NCI-H345 (cell line): ENCODE results near the gene TRAPPC10.
A peak's percentile ranks its signal among the peaks of the same experiment; 100 is the strongest.

Source experiments
- DNase-seq: peaks from one replicate; lab custom pipeline; 2025; lab: John Stamatoyannopoulos, UW

The TRAPPC10 gene, protein sequence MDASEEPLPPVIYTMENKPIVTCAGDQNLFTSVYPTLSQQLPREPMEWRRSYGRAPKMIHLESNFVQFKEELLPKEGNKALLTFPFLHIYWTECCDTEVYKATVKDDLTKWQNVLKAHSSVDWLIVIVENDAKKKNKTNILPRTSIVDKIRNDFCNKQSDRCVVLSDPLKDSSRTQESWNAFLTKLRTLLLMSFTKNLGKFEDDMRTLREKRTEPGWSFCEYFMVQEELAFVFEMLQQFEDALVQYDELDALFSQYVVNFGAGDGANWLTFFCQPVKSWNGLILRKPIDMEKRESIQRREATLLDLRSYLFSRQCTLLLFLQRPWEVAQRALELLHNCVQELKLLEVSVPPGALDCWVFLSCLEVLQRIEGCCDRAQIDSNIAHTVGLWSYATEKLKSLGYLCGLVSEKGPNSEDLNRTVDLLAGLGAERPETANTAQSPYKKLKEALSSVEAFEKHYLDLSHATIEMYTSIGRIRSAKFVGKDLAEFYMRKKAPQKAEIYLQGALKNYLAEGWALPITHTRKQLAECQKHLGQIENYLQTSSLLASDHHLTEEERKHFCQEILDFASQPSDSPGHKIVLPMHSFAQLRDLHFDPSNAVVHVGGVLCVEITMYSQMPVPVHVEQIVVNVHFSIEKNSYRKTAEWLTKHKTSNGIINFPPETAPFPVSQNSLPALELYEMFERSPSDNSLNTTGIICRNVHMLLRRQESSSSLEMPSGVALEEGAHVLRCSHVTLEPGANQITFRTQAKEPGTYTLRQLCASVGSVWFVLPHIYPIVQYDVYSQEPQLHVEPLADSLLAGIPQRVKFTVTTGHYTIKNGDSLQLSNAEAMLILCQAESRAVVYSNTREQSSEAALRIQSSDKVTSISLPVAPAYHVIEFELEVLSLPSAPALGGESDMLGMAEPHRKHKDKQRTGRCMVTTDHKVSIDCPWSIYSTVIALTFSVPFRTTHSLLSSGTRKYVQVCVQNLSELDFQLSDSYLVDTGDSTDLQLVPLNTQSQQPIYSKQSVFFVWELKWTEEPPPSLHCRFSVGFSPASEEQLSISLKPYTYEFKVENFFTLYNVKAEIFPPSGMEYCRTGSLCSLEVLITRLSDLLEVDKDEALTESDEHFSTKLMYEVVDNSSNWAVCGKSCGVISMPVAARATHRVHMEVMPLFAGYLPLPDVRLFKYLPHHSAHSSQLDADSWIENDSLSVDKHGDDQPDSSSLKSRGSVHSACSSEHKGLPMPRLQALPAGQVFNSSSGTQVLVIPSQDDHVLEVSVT

DNA sequence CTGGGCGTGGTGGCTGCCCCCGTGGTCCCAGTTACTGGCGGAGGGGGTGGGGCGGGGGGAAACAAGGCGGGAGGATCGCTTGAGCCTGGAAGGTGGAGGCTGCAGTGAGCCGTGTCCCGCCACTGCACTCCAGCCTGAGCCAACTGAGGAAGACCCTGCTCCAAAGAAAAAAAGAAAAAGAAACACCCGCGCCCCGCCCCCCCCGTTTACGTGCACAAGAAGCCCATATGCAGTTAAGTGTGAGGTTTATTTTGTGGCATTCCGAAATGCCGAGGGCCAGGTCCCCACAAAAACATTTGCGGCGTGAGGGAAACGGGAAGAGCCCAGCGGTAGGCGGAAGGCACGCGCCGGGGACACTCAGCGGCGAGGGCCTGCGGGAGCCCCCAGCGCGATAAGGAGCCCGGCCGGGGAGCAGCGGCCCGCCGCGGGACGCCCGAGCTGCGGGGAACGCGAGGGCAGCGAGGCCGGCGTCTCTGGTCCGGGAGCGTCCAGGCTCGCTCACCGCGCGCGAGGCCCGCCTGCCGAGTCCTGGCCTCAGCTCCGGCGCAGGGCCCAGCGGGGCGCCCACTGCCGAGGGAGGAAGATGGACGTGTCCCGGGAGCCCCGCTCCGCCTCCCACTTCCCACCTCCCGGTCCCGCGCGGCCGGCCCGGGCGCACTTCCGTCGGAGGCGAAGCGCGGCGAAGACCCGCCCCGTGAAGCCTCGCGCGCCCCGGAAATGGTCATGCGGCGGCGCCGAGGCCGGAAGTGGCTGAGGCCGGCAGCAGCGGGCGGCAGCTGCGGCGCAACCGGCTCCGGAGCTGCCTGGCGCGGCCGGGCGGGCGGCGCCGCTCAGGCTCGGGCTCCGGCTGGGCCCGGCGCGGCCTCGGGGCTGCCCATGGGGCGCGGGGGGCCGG, at the start of gene TRAPPC10:
TSS of gene TRAPPC10 (plus strand) at position 731 of the 895 bp plus-strand sequence. CDS start 185 bp downstream, outside the sequence.
- peak; percentile 95 for DNase-seq

DNA sequence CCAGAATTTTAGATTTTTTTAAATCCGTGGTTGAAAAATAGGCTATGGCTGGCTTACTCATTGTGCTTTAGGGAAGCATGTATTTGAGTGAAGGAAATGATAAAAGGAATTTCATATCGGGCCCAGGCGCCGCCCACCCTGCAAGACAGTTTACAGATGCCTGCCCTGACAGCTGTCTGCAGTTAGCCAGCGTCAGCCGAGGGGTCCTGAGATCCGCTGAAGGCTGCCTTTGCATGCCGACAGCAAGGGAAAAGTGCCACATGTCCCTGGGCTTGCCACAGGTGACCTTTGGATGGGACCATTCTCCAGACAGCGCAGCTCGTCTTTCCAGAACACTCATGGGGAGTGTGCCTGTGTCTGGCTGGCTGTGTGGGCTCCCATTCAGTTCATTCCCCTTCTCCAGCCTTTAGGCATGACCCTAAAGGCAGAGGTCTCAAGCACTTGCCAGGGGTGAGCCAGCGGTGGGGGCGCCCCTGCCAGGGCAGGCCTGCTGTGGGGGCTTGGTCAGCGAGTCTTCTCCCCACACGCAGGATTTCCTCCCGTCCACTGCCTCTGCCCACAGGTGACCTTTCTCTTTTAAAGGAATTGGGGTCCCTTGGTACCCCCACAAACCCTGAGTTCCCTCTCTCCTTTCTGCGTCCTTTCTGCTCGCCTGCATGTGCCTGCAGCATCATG, 46.1 kb upstream of the TRAPPC10 start:
- DNase-seq, result no peak

DNA sequence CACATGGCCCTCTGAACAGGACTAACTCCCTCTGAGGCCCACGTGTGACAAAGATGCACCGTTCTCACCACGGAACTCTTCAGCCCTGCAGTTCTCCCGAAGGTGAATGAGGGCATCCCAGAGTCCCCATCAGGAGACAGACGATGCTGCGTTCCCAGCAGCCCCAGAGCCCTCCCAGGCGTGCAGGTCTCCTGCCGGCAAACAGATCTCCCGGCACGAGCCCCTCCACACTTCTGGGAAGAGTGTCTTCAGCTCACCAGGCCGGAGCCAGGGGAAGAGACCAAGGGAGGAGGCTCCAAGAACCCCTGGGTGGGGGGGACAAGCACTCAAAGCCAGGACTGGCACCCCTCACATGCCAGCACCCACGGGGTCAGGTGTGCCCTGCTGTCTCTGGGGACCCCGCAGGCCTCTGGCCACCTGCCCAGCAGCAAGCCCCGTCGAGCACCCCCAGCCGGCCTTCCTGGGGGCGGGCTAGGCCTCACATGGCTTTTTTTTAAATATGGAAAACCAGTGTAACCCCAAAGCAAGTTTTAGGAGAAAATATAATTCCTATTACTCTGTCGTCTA, 45.1 kb upstream of the TRAPPC10 start:
- DNase-seq, result no peak

DNA sequence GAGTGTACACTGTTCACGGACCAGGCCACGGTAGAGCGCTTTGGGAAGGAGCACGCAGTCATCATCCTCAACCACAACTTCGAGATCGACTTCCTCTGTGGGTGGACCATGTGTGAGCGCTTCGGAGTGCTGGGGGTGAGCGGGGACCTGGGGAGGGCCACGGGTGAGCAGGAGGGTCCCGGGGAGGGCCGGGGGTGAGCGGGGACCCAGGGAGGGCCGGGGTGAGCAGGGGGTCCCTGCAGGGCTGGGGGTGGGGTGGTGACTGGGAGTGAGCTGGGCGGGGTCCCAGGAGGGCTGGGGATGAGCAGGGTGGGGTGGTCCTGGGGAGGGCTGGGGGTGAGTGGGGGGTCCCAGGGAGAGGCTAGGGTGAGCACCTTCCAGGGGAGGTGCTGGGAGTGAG, 44.1 kb upstream of the TRAPPC10 start:
- DNase-seq, result no peak

DNA sequence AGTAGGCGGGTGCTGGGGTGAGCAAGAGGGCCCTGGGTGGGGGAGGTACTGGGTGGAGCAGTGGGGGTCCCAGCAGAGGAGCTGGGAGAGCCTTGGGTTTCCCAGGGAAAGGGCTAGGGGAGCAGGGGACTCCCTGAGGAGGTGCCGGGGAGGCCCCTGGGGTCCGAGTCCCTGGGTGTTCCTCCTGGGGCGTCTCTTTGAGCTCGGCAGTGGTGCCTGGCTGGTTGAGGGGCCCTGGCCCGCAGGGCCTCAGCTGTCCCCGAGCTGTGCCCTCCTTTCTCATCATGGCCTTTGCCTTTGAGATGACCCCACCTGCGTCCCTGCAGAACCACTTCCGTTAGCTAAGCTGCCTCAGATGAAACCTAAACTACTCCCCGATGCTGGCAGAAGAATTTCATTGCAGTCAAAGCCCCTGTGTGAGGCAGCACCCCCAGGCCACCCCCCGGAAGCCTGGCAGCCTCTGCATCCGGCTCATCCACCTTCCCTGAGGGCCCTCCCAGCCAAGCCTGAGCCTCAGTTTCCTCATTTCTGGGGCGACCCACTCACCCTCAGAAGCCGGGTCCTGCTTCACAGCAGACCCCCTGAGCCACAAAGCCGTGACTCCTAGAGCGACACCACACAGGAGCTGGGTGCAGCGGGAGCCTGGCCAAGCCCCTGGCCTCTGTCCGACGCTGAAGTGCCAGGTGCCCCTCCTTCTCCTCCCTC, 43.5 kb upstream of the TRAPPC10 start:
- no peak for DNase-seq

DNA sequence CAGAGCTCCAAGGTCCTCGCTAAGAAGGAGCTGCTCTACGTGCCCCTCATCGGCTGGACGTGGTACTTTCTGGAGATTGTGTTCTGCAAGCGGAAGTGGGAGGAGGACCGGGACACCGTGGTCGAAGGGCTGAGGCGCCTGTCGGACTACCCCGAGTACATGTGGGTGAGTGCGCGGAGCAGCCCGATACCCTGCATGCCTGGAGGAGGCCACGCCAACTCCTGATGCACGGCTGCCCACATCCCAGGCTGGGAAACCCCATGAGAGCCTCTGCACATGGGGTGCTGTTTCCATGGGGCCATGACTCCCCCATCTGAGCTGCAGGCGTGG, 43.0 kb upstream of the TRAPPC10 start:
- DNase-seq, result no peak

DNA sequence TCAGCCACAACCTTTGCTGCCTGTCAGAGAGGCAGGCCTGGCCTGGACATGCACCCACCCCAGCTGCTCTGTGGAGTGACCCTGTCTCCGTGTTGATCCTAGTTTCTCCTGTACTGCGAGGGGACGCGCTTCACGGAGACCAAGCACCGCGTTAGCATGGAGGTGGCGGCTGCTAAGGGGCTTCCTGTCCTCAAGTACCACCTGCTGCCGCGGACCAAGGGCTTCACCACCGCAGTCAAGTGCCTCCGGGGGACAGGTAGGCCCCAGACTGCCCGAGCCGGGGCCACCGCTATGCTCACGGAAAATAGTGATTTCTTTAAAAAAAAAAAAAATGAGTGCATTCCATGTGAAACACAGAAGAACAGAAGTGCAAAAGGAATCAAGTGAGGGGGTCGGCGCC, 41.6 kb upstream of the TRAPPC10 start:
- DNase-seq, result no peak

DNA sequence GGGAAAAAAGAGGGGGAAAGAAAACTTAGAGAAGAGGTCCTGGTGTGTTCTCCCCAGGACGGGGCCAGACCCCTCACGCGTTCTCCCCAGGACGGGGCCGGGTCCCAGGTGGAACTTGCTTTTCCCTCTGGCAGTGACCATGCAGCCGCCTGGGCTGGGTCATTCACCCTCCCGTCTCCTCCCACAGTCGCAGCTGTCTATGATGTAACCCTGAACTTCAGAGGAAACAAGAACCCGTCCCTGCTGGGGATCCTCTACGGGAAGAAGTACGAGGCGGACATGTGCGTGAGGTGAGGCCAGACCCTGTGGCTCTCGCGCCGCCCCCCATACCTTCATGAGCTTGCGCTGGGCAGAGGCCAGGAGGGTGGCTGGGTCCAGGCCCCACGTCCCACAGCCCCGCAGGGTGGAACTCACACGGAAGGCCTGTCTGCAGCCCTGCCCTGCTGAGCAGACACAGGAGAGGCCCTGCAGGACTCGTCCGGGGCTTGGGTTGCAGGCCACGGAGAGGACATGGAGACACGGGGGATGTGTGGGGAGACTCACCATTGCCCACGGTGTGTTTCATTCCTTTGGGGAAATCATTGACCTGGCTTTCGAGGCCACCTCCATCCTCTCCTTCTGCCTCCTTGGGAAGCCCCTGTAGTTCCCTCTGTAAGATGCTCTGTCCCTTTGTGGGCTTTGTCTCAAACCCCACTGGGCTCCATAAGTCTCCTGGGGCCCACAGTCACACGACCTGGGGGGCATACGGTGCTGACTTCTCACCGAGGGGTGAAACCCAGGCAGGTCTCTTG, 40.7 kb upstream of the TRAPPC10 start:
- no peak for DNase-seq

DNA sequence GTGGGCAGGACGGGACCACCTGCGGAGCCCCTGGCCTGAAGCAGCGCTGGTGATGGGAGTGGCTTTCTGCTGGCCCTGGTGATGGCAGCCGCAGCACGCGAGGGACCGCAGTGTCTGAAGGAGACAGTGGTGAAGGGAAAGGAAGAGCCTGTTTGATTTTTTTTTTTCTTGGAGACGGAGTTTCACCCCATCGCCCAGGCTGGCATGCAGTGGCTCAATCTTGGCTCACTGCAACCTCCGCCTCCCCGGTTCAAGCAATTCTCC, 40.2 kb upstream of the TRAPPC10 start:
- DNase-seq, result no peak

DNA sequence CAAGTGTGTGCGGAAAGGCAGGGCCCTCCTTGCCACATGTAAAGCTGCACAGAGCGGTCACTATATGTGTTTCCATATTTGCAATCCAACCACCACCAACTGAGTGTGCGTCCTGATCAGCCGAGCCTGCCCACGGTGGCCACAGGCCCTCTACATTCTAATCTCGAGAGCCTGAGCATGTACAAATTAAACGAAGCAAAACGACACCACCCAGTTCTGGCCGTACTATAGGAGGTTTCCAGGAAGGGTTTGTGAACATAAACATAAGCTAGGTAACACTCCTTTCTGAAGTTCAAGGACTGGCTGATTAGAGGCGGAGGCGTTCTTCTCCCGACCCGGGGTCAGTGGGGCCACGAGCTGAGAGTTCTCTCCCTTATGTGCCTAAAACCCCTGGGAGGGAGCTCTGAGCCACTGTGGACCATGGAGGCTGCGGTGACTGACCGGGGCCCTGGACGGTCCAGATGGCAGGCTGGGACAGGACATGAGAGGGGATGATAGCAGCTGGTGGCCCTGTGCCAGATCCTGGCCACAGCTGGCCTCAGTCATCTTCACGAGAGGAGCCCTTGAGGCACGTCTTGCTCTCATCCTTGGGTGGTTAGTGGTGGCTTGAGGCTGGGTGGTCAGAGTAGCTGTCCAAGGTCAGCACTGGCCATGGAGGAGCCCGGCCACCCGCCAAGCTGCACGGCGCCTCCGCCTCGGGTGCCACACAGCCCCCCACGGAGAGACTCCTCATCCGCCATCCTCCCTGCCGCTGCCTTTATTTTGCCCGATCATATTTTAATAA, 39.1 kb upstream of the TRAPPC10 start:
- DNase-seq, result no peak

DNA sequence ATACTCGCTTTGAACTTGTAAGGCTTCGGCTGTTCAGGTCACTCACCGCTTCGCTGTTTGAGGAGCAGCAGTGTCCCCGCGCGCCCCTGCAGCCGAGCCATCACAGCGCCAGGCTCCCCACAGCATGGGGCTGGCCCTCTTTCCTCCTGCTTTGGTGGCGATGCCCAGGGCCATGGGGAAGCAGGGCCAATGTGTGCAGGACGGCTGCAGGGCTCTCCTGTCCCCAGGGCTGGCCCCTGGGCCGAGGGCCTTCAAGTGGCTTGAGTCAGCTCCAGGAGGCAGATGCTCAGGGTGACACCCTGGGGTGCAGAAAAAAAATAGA, 38.5 kb upstream of the TRAPPC10 start:
- no peak for DNase-seq

DNA sequence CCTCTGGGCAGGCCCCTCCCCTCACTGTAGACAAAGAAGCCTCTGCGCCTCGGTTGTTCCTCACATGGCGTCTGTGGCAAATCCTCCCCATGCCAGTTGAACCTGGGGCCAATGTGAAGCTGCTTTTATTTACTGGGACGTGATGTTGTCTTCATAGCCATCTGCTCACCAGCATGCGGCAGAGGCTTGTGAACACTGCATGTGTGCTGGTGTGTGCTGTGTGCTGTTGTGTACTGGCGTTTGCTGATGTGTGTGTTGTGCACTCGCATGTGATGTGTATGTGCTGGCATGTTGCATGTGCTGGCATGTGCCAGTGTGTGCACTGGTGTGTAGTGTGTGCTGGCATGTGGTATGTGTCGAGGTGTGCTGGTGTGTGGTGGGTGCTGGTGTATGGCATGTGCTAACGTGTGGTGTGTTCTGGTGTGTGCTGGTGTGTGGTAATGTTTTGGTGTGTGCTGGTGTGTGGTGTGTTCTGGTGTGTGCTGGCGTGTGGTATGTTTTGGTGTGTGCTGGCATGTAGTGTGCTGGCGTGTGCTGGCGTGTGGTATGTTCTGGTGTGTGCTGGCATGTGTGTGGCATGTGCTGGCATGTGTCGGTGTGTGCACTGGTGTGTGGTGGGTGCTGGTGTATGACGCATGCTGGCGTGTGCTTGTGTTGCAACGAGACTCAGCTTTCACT, 37.2 kb upstream of the TRAPPC10 start:
- DNase-seq, result no peak

DNA sequence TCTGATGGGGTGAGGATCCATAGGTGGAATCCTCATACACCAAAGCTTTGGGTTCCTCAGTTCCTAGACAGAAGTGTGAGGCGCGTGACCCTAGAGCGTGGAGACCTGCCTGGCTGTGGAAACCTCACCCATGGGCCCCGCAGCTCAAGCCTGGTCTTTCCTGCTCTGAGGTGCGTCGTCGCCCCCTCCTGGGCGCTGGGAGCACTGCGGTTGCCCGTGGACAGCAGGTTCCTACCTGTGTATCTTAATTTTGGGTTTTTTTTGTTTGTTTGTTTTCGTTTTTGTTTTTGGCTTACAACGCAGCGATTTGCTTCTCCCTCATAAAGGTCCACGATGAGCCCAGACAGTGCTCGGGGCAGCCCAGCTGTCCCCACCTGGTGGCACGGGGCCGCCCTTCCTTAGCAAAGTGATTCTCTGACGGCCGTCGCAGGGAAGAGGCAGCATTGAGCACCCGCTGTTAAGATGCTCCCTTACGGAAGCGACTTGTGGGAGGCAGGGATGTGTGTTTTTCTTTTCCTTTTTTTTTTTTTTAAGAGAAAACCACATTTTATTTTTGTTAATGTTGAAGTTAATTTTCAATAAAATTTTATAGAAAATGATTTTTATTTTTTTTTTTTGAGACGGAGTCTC, 36.5 kb upstream of the TRAPPC10 start:
- DNase-seq, result peak; percentile 74

DNA sequence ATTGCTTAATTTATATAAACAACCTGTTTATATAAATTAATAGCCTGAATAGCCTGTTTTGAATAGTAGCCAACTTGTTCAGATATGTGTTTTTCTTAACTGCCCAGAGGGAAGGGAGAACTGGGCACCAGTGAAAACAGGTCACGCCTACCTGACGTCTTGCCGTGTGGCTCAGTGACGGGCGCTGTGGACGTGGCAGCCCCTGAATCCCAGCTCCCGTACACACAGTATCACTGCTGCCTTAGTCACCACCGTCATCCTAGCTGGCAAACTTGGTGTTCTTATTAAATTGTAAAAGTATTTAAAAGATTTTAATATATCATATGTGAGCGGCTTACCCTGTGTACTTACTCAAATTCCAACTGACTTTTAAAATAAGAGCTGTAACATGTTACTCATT, 35.4 kb upstream of the TRAPPC10 start:
- DNase-seq, result no peak

DNA sequence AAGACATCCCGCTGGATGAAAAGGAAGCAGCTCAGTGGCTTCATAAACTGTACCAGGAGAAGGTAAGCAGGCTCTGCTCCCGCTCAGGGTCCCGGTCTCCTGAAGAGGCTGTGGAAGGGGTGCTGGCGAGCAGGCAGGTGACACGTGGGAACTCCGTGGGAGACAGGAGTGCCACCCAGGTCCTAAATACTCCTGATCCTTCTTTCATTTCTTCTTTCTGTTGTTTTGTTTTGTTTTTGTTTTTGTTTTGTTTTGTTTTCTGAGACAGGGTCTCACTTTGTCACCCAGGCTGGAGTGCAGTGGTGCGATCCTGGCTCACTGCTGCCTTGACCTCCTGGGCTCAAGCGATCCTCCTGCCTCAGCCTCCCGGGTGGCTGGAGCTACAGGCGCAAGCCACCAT, 34.0 kb upstream of the TRAPPC10 start:
- DNase-seq, result no peak

DNA sequence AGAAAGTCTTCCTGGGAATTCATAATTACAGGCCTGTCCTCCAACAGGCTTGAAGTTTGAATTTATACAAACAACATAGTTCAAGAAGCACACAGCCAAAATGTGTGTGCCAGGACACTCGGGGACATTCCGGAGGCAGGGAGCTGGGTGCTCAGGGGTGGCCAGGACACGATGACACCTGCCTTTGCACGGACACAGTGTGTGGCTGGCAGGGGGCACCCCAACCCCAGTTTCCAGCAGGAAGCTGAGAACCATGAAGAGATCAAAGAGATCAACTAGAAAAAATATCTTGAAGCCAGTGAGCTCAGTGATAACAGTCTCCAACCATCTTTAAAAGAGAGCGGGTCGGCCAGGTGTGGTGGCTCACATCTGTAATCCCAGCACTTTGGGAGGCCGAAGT, 32.5 kb upstream of the TRAPPC10 start:
- DNase-seq, result no peak

DNA sequence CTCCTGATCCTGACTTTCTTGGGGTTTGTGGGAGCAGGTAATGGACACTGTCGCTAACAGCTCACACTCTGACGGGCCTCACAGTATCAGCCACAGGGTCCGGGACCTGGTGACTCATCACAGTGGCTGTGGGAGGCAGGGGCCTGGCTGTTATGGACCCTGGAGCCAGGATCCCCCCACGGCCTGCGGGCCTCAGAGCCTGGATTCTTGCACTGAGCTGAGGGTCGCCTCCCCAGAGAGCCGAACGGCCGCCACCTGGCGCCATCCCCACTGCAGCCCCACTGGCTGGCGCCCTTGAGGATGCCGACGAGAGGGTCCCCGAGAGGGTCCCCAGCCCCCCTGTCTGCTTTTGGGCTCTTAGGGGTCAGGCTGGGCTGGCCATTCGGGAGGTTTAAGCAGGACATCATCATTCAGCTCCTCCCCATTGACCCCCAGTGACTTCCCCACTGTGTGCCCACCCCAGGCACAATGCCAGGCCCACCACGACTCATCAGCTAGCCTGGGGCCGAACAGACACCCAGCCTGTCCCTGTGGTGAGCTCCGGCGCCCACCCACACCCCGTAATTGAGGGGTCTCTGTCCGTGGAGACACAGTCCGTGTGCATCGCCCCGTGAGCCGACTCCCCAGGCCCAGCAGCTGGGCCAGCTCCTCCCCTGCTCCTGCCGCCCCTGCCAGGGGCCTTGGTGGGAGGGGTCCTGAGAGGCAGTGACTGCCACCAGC, 30.8 kb upstream of the TRAPPC10 start:
- DNase-seq, result no peak
